Thyroid gland (tissue), 4 donors: ENCODE results near the gene ARL14EP.

Experiments
- CTCF ChIP-seq, 6 experiments: fragments of 200-600 bp in 3 of 6; fragments of 450-650 bp in 3 of 6; sonication (generic) in 3 of 6; IDR thresholded peaks; one replicate each; pipeline ENCODE4 v1.5.1; 2016 to 2019; ENCODE audit warnings: antibody characterized with exemption in 6 of 6, mild to moderate bottlenecking in 2 of 6, inconsistent platforms in 1 of 6, moderate library complexity in 1 of 6
- POLR2A ChIP-seq, 2 donors: fragments of 450-650 bp; IDR thresholded peaks; one replicate each; pipeline ENCODE4 v1.6.1; 2017; ENCODE audit warnings: antibody characterized with exemption in 2 of 2, mild to moderate bottlenecking in 2 of 2, moderate library complexity in 1 of 2

GRCh38 chr11:30364837-30365482, 42.1 kb downstream of the ARL14EP start:
- TF ChIP-seq POLR2A (IDR thresholded peaks at IDR 0.05) = no peak
- no peak for TF ChIP-seq CTCF (IDR thresholded peaks at IDR 0.05)
